ENCODE results near the gene PLD2.

- no peak for TF ChIP-seq CTCF (conservative IDR thresholded peaks at IDR 0.05; ENCODE audit: low read depth, low read length)
- TF ChIP-seq EZH2 (IDR thresholded peaks at IDR 0.05; ENCODE audit: low read length, unreplicated experiment), result no peak
- no peak for TF ChIP-seq EZH2phosphoT487 (IDR thresholded peaks at IDR 0.05; ENCODE audit: borderline replicate concordance, low read length)
These were observed 5.7 kb downstream of the PLD2 start for GRCh38 chr17:4812690-4813089.
